MM.1S (cell line): ENCODE results near the gene KIF17.

Experiments used
- EZH2 ChIP-seq: fragments of 300-600 bp; sonication (generic); optimal IDR thresholded peaks from 2 replicates; pipeline ENCODE3; 2017; ENCODE audit warnings: low read depth, mild to moderate bottlenecking, antibody characterized with exemption, low read length, mixed read lengths
- TF ChIP-seq, protein P1 (sequence below): fragments of 300-600 bp; sonication (generic); IDR thresholded peaks from 2 replicates; pipeline ENCODE4 v1.5.1; 2016; ENCODE audit warnings: antibody characterized with exemption, low read length, mixed read lengths

DNA sequence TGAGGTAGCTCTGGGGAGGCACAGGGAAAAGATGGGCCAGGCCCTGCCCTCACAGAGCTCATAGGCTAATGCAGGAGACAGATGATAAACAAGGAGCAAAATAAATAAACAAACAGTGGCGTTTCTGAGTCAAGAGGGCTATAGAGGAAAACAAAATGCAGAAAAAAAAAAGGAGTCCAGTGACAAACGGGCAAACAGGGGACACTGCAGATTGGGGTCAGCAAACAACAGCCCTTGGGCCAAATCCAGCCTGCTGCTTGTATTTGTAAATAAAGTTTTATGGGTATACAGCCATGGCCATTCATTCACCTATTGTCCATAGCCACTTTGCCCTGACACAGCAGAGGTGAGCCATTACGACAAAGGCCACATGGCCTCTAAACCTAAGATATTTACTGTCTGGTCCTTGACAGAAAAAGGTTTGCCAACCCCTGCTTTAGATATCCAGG is 103.7 kb downstream of the KIF17 start:
- TF ChIP-seq EZH2: no peak
- TF ChIP-seq, protein P1, sequence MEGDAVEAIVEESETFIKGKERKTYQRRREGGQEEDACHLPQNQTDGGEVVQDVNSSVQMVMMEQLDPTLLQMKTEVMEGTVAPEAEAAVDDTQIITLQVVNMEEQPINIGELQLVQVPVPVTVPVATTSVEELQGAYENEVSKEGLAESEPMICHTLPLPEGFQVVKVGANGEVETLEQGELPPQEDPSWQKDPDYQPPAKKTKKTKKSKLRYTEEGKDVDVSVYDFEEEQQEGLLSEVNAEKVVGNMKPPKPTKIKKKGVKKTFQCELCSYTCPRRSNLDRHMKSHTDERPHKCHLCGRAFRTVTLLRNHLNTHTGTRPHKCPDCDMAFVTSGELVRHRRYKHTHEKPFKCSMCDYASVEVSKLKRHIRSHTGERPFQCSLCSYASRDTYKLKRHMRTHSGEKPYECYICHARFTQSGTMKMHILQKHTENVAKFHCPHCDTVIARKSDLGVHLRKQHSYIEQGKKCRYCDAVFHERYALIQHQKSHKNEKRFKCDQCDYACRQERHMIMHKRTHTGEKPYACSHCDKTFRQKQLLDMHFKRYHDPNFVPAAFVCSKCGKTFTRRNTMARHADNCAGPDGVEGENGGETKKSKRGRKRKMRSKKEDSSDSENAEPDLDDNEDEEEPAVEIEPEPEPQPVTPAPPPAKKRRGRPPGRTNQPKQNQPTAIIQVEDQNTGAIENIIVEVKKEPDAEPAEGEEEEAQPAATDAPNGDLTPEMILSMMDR: no peak
